A549 (cell line): Measurements from ENCODE around the gene SNF8. TPM values are rescaled to one million over a fixed set of nuclear protein-coding genes. Genes with fewer than 3 reads are reported as not detected.

Source experiments
- ATAC-seq, 2 experiments: fragments of 200-7000 bp in 1 of 2; fragments of >200 bp in 1 of 2; cut with Nextera tagmentation in 1 of 2; cut with Tn5 transposase in 1 of 2; 3 replicates each; pipeline versions ENCODE4 v1.8.0 to v1.9.1; 2018 to 2020; ENCODE audit warnings: mild to moderate bottlenecking in 1 of 2, moderate library complexity in 1 of 2
- CTCF ChIA-PET: fragments of 300-600 bp; sonication (Branson Sonifier 250); formaldehyde crosslinking; extraction: SDS; loops from one replicate; lab custom pipeline; 2021; ENCODE audit warnings: antibody characterized with exemption, inconsistent platforms; lab: Yijun Ruan, JAX
- POLR2A ChIA-PET: fragments of 350-600 bp; formaldehyde crosslinking; extraction: SDS; loops from one replicate; lab custom pipeline; 2021; ENCODE audit warnings: antibody characterized with exemption, inconsistent platforms; lab: Yijun Ruan, JAX
- DNase-seq, 2 experiments: peaks; one replicate each; pipeline versions ENCODE4 v3.0.0 to v3.0.0-alpha.2; 2011 to 2016; ENCODE audit warnings: low read depth in 1 of 2, low spot score in 1 of 2
- FAIRE-seq: peaks from 2 replicates; lab custom pipeline; 2011; peaks lifted over from hg19 to GRCh38; lab: Jason Lieb, UNC
- H3K27ac ChIP-seq, 2 experiments: fragments of >200 bp; sonication (Bioruptor Twin); formaldehyde crosslinking; 3 replicates each; pipeline ENCODE4 v1.5.1; 2016 to 2017
- H3K4me1 ChIP-seq: fragments of >200 bp; sonication (Bioruptor Twin); formaldehyde crosslinking; 3 replicates; pipeline ENCODE4 v1.6.1; 2016
- H3K4me2 ChIP-seq: fragments of >200 bp; sonication (Bioruptor Twin); formaldehyde crosslinking; 3 replicates; pipeline ENCODE4 v1.6.1; 2016
- H3K4me3 ChIP-seq: fragments of >200 bp; sonication (Bioruptor Twin); formaldehyde crosslinking; 3 replicates; pipeline ENCODE4 v1.5.1; 2016
- H3K9me3 ChIP-seq: fragments of >200 bp; sonication (Bioruptor Twin); formaldehyde crosslinking; 3 replicates; pipeline ENCODE4 v1.6.1; 2016
- CBX8 ChIP-seq: fragments of 200-600 bp; sonication (generic); IDR thresholded peaks from 2 replicates; pipeline ENCODE4 v1.6.1; 2016
- CHD4 ChIP-seq: fragments of 200-600 bp; sonication (generic); IDR thresholded peaks from 2 replicates; pipeline ENCODE4 v1.6.1; 2016; ENCODE audit warnings: antibody characterized with exemption, mild to moderate bottlenecking, borderline replicate concordance
- EP300 ChIP-seq, 2 experiments: fragments of >200 bp; sonication (Bioruptor Twin); formaldehyde crosslinking; IDR thresholded peaks; 2 replicates in 1 of 2; 3 replicates in 1 of 2; pipeline ENCODE4 v1.6.1; 2016 to 2017
- HDAC2 ChIP-seq: fragments of 200-600 bp; sonication (generic); IDR thresholded peaks from 2 replicates; pipeline ENCODE4 v1.6.1; 2016
- HEYL ChIP-seq: fragments of 250-450 bp; sonication (Bioruptor Pico); IDR thresholded peaks from 2 replicates; pipeline ENCODE4 v1.8.0; 2021; ENCODE audit warnings: mild to moderate bottlenecking, moderate library complexity
- HOXB5 ChIP-seq: fragments of 250-450 bp; sonication (Bioruptor Pico); IDR thresholded peaks from 2 replicates; pipeline ENCODE4 v1.5.0; 2020; ENCODE audit warnings: mild to moderate bottlenecking, moderate library complexity
- JUN ChIP-seq, 2 experiments: fragments of >200 bp; sonication (Bioruptor Twin); formaldehyde crosslinking; IDR thresholded peaks; 2 replicates in 1 of 2; 3 replicates in 1 of 2; pipeline ENCODE4 v1.6.1; 2016 to 2017
- KDM1A ChIP-seq: fragments of 200-600 bp; sonication (generic); IDR thresholded peaks from 2 replicates; pipeline ENCODE4 v1.6.1; 2016; ENCODE audit warnings: low read depth, mild to moderate bottlenecking
- POLR2A ChIP-seq: IDR thresholded peaks from 2 replicates; pipeline ENCODE4 v1.6.1; 2012; ENCODE audit warnings: mild to moderate bottlenecking, low read length
- POLR2AphosphoS2 ChIP-seq: conservative IDR thresholded peaks from 2 replicates; pipeline ENCODE4 v1.6.1; 2012; ENCODE audit warnings: low read length, improper control_type of control experiment, inconsistent platforms
- RNF2 ChIP-seq: fragments of 200-600 bp; sonication (generic); IDR thresholded peaks from 2 replicates; pipeline ENCODE4 v1.6.1; 2016; ENCODE audit warnings: low read depth, mild to moderate bottlenecking, antibody characterized with exemption, moderate library complexity, borderline replicate concordance
- SREBF2 ChIP-seq: fragments of 450-650 bp; IDR thresholded peaks from 2 replicates; pipeline ENCODE4 v1.6.1; 2014; ENCODE audit warnings: mild to moderate bottlenecking, moderate library complexity
- TFCP2L1 ChIP-seq: fragments of 250-450 bp; sonication (Bioruptor Pico); IDR thresholded peaks from 2 replicates; pipeline ENCODE4 v1.5.0; 2021; ENCODE audit warnings: mild to moderate bottlenecking
- ZFP36 ChIP-seq: fragments of 450-650 bp; IDR thresholded peaks from 2 replicates; pipeline ENCODE4 v1.6.1; 2014; ENCODE audit warnings: borderline replicate concordance; ENCODE audit not compliant: partially characterized antibody
- ZNF302 ChIP-seq: fragments of 250-450 bp; sonication (Bioruptor Pico); IDR thresholded peaks from 2 replicates; pipeline ENCODE4 v1.9.0; 2021; ENCODE audit warnings: inconsistent platforms, mild to moderate bottlenecking, moderate library complexity
- WGBS: methylation state at CpG from one replicate; pipeline ENCODE4 v1.1.6; 2017; ENCODE audit errors: missing lambda C conversion rate; 5-methylcytosine and 5-hydroxymethylcytosine counted together
- polyA plus RNA-seq, 4 experiments: library from polyadenylated mRNA; depleted of rRNA in 3 of 4; stranded (reverse); fragments of >200 nt; fragmentation: RNase III in 1 of 4; extraction: RNeasy Plus Mini Kit Qiagen cat#74134 plus additional on column Dnase treatment in 1 of 4; gene quantifications; 2 replicates in 3 of 4; 3 replicates in 1 of 4; pipeline ENCODE4 v1.2.3, GENCODE V29; 2011 to 2017
- TF ChIP-seq, protein P1 (sequence below): IDR thresholded peaks from 2 replicates; pipeline ENCODE4 v1.6.1; 2012; ENCODE audit warnings: low read depth, borderline replicate concordance
- TF ChIP-seq, protein P2 (sequence below): fragments of >200 bp; sonication (Bioruptor Twin); formaldehyde crosslinking; IDR thresholded peaks from 2 replicates; pipeline ENCODE4 v1.6.1; 2016
- TF ChIP-seq, protein P3 (sequence below): fragments of 200-600 bp; sonication (generic); IDR thresholded peaks from 2 replicates; pipeline ENCODE4 v1.6.1; 2016; ENCODE audit warnings: antibody characterized with exemption, mild to moderate bottlenecking, moderate library complexity
- TF ChIP-seq, protein P4 (sequence below): fragments of >200 bp; sonication (Bioruptor Twin); formaldehyde crosslinking; IDR thresholded peaks from 3 replicates; pipeline ENCODE4 v1.6.1; 2016
- TF ChIP-seq, protein P5 (sequence below): fragments of 450-650 bp; IDR thresholded peaks from 2 replicates; pipeline ENCODE4 v1.6.1; 2014; ENCODE audit warnings: antibody characterized with exemption

SNF8 gene
- polyA plus RNA-seq, 2 of the 4 experiments (the other 2 are of a cell fraction) = 209 to 320 TPM

DNA sequence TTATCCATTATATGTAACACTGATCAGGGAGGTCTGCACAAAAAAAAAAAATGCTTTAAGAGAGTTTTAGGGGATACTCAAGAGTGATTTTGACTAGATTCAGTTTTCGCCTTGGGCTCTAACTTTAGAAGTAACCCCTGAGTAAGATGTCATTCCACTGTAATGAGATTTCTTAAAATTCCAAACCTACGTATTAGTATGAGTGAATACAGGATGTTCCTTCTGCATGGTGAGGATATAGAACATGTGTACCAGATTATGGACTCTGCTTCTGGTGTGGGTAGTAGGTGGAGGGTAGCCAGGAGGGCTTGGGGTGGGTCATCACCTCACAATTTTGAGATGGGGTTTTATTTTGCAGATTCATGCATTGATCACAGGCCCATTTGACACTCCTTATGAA is 32.2 kb downstream of the SNF8 start:
- ChIA-PET POLR2A (no interaction called here), CTCF (no interaction called here)
- Histone ChIP-seq H3K4me3 (no peak overlapping the region), H3K4me1 (peaks cover 62% of the 10 kb centered on the region), H3K9me3 (no peaks in the 10 kb centered on the region), H3K27ac (no peak overlapping the region), H3K4me2 (no peak overlapping the region)
- FAIRE-seq = no peak
- ATAC-seq = no peak
- TF ChIP-seq, protein P1, sequence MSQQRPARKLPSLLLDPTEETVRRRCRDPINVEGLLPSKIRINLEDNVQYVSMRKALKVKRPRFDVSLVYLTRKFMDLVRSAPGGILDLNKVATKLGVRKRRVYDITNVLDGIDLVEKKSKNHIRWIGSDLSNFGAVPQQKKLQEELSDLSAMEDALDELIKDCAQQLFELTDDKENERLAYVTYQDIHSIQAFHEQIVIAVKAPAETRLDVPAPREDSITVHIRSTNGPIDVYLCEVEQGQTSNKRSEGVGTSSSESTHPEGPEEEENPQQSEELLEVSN = no peak
- TF ChIP-seq POLR2AphosphoS2 = no peak
- TF ChIP-seq, protein P2, sequence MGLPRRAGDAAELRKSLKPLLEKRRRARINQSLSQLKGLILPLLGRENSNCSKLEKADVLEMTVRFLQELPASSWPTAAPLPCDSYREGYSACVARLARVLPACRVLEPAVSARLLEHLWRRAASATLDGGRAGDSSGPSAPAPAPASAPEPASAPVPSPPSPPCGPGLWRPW = no peak
- TF ChIP-seq EP300 (IDR thresholded peaks at IDR 0.05) = no peak
- TF ChIP-seq CHD4 = no peak
- no peak for TF ChIP-seq CBX8
- no peak for TF ChIP-seq HDAC2
- no peak for TF ChIP-seq TFCP2L1
- TF ChIP-seq, protein P3, sequence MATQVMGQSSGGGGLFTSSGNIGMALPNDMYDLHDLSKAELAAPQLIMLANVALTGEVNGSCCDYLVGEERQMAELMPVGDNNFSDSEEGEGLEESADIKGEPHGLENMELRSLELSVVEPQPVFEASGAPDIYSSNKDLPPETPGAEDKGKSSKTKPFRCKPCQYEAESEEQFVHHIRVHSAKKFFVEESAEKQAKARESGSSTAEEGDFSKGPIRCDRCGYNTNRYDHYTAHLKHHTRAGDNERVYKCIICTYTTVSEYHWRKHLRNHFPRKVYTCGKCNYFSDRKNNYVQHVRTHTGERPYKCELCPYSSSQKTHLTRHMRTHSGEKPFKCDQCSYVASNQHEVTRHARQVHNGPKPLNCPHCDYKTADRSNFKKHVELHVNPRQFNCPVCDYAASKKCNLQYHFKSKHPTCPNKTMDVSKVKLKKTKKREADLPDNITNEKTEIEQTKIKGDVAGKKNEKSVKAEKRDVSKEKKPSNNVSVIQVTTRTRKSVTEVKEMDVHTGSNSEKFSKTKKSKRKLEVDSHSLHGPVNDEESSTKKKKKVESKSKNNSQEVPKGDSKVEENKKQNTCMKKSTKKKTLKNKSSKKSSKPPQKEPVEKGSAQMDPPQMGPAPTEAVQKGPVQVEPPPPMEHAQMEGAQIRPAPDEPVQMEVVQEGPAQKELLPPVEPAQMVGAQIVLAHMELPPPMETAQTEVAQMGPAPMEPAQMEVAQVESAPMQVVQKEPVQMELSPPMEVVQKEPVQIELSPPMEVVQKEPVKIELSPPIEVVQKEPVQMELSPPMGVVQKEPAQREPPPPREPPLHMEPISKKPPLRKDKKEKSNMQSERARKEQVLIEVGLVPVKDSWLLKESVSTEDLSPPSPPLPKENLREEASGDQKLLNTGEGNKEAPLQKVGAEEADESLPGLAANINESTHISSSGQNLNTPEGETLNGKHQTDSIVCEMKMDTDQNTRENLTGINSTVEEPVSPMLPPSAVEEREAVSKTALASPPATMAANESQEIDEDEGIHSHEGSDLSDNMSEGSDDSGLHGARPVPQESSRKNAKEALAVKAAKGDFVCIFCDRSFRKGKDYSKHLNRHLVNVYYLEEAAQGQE = no peak
- TF ChIP-seq ZFP36 = no peak
- TF ChIP-seq RNF2 = no peak
- TF ChIP-seq HOXB5 (CRISPR knock-in tag) = no peak
- no peak for DNase-seq
- WGBS = 93% methylated on average over 2 of the region's 2 CpGs

DNA sequence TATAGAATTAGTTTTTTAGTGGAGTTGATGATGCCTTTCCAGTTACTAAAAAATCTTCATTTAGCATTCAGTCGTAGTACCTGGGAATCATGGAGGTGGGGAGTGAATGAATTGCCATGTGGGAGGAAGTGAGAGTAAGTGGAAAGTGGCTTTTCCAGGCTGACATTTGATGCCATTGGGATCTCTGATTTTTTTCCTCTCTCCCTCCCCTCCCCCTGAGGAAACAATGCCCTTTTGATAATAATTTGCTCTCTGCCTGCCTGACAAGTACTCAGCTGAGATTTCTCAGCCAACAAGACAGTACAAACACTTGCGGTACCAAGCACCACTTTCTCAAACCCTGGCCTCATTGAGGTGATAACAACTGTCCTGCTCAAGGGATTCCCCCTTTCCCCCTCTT is 34.3 kb downstream of the SNF8 start:
- peak overlapping the region; percentile 89; the same call in 1 of the 3 replicates for H3K4me3 ChIP-seq
- ATAC-seq = no peak

More for the DNA sequence above, 34.3 kb downstream of the SNF8 start:
- ChIA-PET CTCF (interaction anchor here (0.8 to 1.6 kb wide), 5 partner anchors 8 to 143 kb away, joined by 3 to 8 read pairs (median 5); partner anchors contain the start of gene SNF8), POLR2A (no interaction called here)
- Histone ChIP-seq H3K4me2 (peak overlapping the region; percentile 99), H3K27ac (peak overlapping the region in 1 of 2 experiments; percentile 94; a peak in 2 of 6 replicates), H3K4me1 (peaks cover 51% of the 10 kb centered on the region), H3K9me3 (no peaks in the 10 kb centered on the region)
- 86% methylated on average over 2 of the region's 2 CpGs for WGBS
- FAIRE-seq = no peak
- no peak for DNase-seq
- no peak for TF ChIP-seq JUN (IDR thresholded peaks at IDR 0.05)
- no peak for TF ChIP-seq TFCP2L1
- TF ChIP-seq KDM1A = no peak
- TF ChIP-seq HEYL = no peak
- no peak for TF ChIP-seq ZNF302
- TF ChIP-seq POLR2A = no peak
- TF ChIP-seq HOXB5 (CRISPR knock-in tag) = no peak
- no peak for TF ChIP-seq SREBF2
- TF ChIP-seq, protein P1 = no peak
- TF ChIP-seq, protein P4, sequence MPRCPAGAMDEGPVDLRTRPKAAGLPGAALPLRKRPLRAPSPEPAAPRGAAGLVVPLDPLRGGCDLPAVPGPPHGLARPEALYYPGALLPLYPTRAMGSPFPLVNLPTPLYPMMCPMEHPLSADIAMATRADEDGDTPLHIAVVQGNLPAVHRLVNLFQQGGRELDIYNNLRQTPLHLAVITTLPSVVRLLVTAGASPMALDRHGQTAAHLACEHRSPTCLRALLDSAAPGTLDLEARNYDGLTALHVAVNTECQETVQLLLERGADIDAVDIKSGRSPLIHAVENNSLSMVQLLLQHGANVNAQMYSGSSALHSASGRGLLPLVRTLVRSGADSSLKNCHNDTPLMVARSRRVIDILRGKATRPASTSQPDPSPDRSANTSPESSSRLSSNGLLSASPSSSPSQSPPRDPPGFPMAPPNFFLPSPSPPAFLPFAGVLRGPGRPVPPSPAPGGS = no peak
- TF ChIP-seq, protein P5, sequence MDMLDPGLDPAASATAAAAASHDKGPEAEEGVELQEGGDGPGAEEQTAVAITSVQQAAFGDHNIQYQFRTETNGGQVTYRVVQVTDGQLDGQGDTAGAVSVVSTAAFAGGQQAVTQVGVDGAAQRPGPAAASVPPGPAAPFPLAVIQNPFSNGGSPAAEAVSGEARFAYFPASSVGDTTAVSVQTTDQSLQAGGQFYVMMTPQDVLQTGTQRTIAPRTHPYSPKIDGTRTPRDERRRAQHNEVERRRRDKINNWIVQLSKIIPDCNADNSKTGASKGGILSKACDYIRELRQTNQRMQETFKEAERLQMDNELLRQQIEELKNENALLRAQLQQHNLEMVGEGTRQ = no peak
- TF ChIP-seq, protein P2 = no peak
